ENCODE measurements around the gene ATP9A. TPM values are rescaled to one million over a fixed set of nuclear protein-coding genes. Genes with fewer than 3 reads are reported as not detected.
A peak's percentile ranks its signal among the peaks of the same experiment; 100 is the strongest.

Gene ATP9A
- polyA plus RNA-seq, 3 donors: 0.04 TPM; not detected in 2

DNA sequence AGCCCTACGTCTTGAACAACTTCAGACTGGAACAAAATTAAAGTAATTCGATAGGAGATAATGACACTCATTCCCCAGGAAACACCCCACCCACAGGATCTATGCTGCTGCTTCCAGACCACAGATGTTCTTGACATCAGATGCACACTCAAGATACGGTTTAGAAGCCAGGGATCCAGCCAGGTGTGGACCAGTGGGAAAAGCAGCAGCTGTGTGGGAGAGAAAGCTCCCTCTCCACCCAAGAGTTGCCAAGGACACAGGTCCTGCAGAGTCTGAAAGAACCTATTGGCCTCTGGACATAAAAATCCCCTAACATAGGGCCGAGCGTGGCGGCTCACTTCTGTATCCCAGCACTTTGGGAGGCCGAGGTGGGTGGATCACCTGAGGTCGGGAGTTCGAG lies 133.9 kb downstream of the ATP9A start:
- intact Hi-C loops (cut with micrococcal nuclease): no loop called here
- Histone ChIP-seq H3K4me2 (replicated peaks; ENCODE audit: extremely low read depth, low read length, poor library complexity, severe bottlenecking) (no peak overlapping the region), H3K36me3 (replicated peaks in 1 of 2; ENCODE audit: control insufficient read depth in 1 of 2, insufficient read depth in 2 of 2, low read length in 2 of 2) (no peaks in the 10 kb centered on the region), H3K9me3 (replicated peaks in 1 of 2; ENCODE audit: control insufficient read depth in 1 of 2, insufficient read depth in 1 of 2, low read length in 2 of 2) (no peaks in the 10 kb centered on the region), H4K20me1 (ENCODE audit: insufficient read depth, low read length) (no peaks in the 10 kb centered on the region), H2AFZ (ENCODE audit: insufficient read depth, low read depth, low read length, poor library complexity, severe bottlenecking) (no peak overlapping the region), H3K27ac (ENCODE audit: low read depth in 1 of 2, low read length in 2 of 2) (no peak overlapping the region), H3K27me3 (ENCODE audit: control insufficient read depth in 2 of 2, insufficient read depth in 2 of 2, low read length in 2 of 2) (peaks cover 0 to 7% of the 10 kb centered on the region in 2 donors), H3K4me3 (replicated peaks in 1 of 3; ENCODE audit: low read depth in 2 of 3, low read length in 3 of 3) (no peak overlapping the region), H3K4me1 (ENCODE audit: control insufficient read depth in 1 of 2, insufficient read depth in 2 of 2, low read length in 2 of 2) (peaks cover 29 to 33% of the 10 kb centered on the region in 2 donors), H3K79me2 (ENCODE audit: insufficient read depth, low read length) (no peaks in the 10 kb centered on the region), H3K9ac (ENCODE audit: insufficient read depth, low read length, poor library complexity, severe bottlenecking) (no peak overlapping the region)
- Mint-ChIP-seq H3K4me1 (peaks cover 46% of the 10 kb centered on the region), H3K27ac (peak overlapping the region in 3 of 7 donors; percentile 38 to 86 (median 58)), H3K4me3 (peak overlapping the region in 1 of 2 donors; percentile 31), H3K27me3 (ENCODE audit: low read depth in 3 of 3) (peaks cover 29 to 36% (median 30%) of the 10 kb centered on the region in 3 donors), H3K9me3 (peaks cover 0 to 6% (median 3%) of the 10 kb centered on the region in 7 donors), H3K36me3 (peaks cover 10 to 16% of the 10 kb centered on the region in 2 donors)
- no CpG with 5 or more reads among the region's 9 CpGs for WGBS (ENCODE audit: insufficient coverage)
- DNase-seq: no peak
- TF ChIP-seq, protein P1, sequence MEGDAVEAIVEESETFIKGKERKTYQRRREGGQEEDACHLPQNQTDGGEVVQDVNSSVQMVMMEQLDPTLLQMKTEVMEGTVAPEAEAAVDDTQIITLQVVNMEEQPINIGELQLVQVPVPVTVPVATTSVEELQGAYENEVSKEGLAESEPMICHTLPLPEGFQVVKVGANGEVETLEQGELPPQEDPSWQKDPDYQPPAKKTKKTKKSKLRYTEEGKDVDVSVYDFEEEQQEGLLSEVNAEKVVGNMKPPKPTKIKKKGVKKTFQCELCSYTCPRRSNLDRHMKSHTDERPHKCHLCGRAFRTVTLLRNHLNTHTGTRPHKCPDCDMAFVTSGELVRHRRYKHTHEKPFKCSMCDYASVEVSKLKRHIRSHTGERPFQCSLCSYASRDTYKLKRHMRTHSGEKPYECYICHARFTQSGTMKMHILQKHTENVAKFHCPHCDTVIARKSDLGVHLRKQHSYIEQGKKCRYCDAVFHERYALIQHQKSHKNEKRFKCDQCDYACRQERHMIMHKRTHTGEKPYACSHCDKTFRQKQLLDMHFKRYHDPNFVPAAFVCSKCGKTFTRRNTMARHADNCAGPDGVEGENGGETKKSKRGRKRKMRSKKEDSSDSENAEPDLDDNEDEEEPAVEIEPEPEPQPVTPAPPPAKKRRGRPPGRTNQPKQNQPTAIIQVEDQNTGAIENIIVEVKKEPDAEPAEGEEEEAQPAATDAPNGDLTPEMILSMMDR (IDR thresholded peaks at IDR 0.05): no peak

DNA sequence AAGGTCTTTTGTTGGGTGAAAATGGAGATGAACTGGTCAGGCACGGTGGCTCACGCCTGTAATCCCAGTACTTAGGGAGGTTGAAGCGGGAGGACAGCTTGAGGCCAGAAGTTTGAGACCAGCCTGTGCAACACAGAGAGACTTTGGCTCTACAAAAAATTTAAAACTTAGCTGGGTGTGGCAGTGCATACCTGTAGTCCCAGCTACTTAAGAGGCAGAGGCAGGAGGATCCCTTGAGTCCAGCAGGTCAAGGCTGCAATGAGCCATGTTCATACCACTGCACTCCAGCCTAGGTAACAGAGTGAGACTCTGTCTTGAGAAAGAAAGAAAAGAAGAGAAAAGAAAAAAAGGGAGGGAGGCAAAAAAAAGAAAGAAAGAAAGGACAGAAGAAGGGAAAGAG lies 134.8 kb downstream of the ATP9A start:
- Histone ChIP-seq H3K36me3 (replicated peaks in 1 of 2; ENCODE audit: control insufficient read depth in 1 of 2, insufficient read depth in 2 of 2, low read length in 2 of 2) (no peaks in the 10 kb centered on the region), H3K79me2 (ENCODE audit: insufficient read depth, low read length) (no peaks in the 10 kb centered on the region), H4K20me1 (ENCODE audit: insufficient read depth, low read length) (no peaks in the 10 kb centered on the region), H2AFZ (ENCODE audit: insufficient read depth, low read depth, low read length, poor library complexity, severe bottlenecking) (no peak overlapping the region), H3K9ac (ENCODE audit: insufficient read depth, low read length, poor library complexity, severe bottlenecking) (no peak overlapping the region), H3K27me3 (ENCODE audit: control insufficient read depth in 2 of 2, insufficient read depth in 2 of 2, low read length in 2 of 2) (peaks cover 0 to 7% of the 10 kb centered on the region in 2 donors), H3K9me3 (replicated peaks in 1 of 2; ENCODE audit: control insufficient read depth in 1 of 2, insufficient read depth in 1 of 2, low read length in 2 of 2) (no peaks in the 10 kb centered on the region), H3K27ac (ENCODE audit: low read depth in 1 of 2, low read length in 2 of 2) (no peak overlapping the region), H3K4me2 (replicated peaks; ENCODE audit: extremely low read depth, low read length, poor library complexity, severe bottlenecking) (no peak overlapping the region), H3K4me1 (ENCODE audit: control insufficient read depth in 1 of 2, insufficient read depth in 2 of 2, low read length in 2 of 2) (peaks cover 34 to 42% of the 10 kb centered on the region in 2 donors), H3K4me3 (replicated peaks in 1 of 3; ENCODE audit: low read depth in 2 of 3, low read length in 3 of 3) (no peak overlapping the region)
- 92% methylated on average over 3 of the region's 3 CpGs for WGBS (ENCODE audit: insufficient coverage)
- peaks cover 52% of the 10 kb centered on the region for H3K4me1 Mint-ChIP-seq
- peak overlapping the region in 1 of 2 donors; percentile 81 for H3K4me3 Mint-ChIP-seq
- no peak for DNase-seq
- intact Hi-C loops (cut with micrococcal nuclease): no loop called here
- H3K36me3 Mint-ChIP-seq: peaks cover 14 to 21% of the 10 kb centered on the region in 2 donors
- TF ChIP-seq, protein P1 (IDR thresholded peaks at IDR 0.05): no peak
- peak overlapping the region in 4 of 7 donors; percentile 58 to 86 (median 74) for H3K27ac Mint-ChIP-seq
- H3K9me3 Mint-ChIP-seq: peaks cover 0 to 11% (median 3%) of the 10 kb centered on the region in 7 donors
- peaks cover 29 to 41% (median 34%) of the 10 kb centered on the region in 3 donors for H3K27me3 Mint-ChIP-seq (ENCODE audit: low read depth in 3 of 3)
